Neural cell (in vitro differentiated cells): ENCODE data around the gene CTSH.
"Not testable (repeated sequence)": the region's sequence is repeated elsewhere in the genome, so short reads cannot be mapped to it uniquely, and the experiment has no call there.

ENCODE experiments used
- EP300 ChIP-seq: fragments of 450-650 bp; conservative IDR thresholded peaks from 2 replicates; pipeline ENCODE4 v1.6.1; 2014; ENCODE audit warnings: antibody characterized with exemption, mild to moderate bottlenecking, moderate library complexity; ENCODE audit not compliant: poor library complexity, severe bottlenecking
- EZH2 ChIP-seq: fragments of 200-600, 300-800 bp; shearing (Covaris generic), sonication (generic); IDR thresholded peaks from 2 replicates; pipeline ENCODE4 v1.6.1; 2014; ENCODE audit warnings: antibody characterized with exemption, low read length, borderline replicate concordance, mild to moderate bottlenecking; ENCODE audit not compliant: insufficient read depth, poor library complexity, severe bottlenecking
- MXI1 ChIP-seq: fragments of 450-650 bp; conservative IDR thresholded peaks from 2 replicates; pipeline ENCODE4 v1.6.1; 2014; ENCODE audit warnings: antibody characterized with exemption, mild to moderate bottlenecking; ENCODE audit not compliant: poor library complexity, severe bottlenecking
- POLR2AphosphoS5 ChIP-seq: IDR thresholded peaks from 2 replicates; pipeline ENCODE4 v1.6.1; 2012
- RAD21 ChIP-seq: fragments of 450-650 bp; conservative IDR thresholded peaks from 2 replicates; pipeline ENCODE4 v1.6.1; 2014; ENCODE audit warnings: antibody characterized with exemption, mild to moderate bottlenecking, moderate library complexity
- SMC3 ChIP-seq: fragments of 450-650 bp; conservative IDR thresholded peaks from 2 replicates; pipeline ENCODE4 v1.6.1; 2014; ENCODE audit warnings: antibody characterized with exemption, mild to moderate bottlenecking, moderate library complexity; ENCODE audit not compliant: poor library complexity
- TAF1 ChIP-seq: IDR thresholded peaks from 2 replicates; pipeline ENCODE4 v1.6.1; 2012; ENCODE audit warnings: low read depth
- TF ChIP-seq, protein P1 (sequence below): fragments of 450-650 bp; IDR thresholded peaks from 2 replicates; pipeline ENCODE4 v1.5.1; 2014; ENCODE audit warnings: antibody characterized with exemption, mild to moderate bottlenecking, moderate library complexity; ENCODE audit not compliant: poor library complexity, severe bottlenecking
- TF ChIP-seq, protein P2 (sequence below): IDR thresholded peaks from 2 replicates; pipeline ENCODE4 v1.6.1; 2012; ENCODE audit warnings: borderline replicate concordance

DNA sequence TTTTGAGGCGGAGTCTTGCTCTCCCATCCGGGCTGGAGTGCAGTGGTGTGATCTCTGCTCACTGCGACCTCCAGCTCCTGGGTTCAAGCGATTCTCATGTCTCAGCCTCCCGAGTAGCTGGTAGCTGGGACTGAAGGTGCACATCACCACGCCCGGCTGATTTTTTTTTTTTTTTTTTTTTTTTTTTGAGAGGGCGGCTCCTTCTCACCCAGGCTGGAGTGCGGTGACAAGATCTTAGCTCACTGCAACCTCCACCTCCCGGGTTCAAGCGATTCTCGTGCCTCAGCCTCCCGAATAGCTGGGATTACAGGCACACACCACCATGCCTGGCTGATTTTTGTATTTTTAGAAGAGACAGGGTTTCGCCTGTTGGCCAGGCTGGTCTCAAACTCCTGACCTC, 67.9 kb downstream of the CTSH start:
- TF ChIP-seq, protein P1, sequence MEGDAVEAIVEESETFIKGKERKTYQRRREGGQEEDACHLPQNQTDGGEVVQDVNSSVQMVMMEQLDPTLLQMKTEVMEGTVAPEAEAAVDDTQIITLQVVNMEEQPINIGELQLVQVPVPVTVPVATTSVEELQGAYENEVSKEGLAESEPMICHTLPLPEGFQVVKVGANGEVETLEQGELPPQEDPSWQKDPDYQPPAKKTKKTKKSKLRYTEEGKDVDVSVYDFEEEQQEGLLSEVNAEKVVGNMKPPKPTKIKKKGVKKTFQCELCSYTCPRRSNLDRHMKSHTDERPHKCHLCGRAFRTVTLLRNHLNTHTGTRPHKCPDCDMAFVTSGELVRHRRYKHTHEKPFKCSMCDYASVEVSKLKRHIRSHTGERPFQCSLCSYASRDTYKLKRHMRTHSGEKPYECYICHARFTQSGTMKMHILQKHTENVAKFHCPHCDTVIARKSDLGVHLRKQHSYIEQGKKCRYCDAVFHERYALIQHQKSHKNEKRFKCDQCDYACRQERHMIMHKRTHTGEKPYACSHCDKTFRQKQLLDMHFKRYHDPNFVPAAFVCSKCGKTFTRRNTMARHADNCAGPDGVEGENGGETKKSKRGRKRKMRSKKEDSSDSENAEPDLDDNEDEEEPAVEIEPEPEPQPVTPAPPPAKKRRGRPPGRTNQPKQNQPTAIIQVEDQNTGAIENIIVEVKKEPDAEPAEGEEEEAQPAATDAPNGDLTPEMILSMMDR: not testable (repeated sequence)
- not testable (repeated sequence) for TF ChIP-seq EZH2, POLR2AphosphoS5, EP300, MXI1, SMC3, RAD21, TAF1
- TF ChIP-seq, protein P2, sequence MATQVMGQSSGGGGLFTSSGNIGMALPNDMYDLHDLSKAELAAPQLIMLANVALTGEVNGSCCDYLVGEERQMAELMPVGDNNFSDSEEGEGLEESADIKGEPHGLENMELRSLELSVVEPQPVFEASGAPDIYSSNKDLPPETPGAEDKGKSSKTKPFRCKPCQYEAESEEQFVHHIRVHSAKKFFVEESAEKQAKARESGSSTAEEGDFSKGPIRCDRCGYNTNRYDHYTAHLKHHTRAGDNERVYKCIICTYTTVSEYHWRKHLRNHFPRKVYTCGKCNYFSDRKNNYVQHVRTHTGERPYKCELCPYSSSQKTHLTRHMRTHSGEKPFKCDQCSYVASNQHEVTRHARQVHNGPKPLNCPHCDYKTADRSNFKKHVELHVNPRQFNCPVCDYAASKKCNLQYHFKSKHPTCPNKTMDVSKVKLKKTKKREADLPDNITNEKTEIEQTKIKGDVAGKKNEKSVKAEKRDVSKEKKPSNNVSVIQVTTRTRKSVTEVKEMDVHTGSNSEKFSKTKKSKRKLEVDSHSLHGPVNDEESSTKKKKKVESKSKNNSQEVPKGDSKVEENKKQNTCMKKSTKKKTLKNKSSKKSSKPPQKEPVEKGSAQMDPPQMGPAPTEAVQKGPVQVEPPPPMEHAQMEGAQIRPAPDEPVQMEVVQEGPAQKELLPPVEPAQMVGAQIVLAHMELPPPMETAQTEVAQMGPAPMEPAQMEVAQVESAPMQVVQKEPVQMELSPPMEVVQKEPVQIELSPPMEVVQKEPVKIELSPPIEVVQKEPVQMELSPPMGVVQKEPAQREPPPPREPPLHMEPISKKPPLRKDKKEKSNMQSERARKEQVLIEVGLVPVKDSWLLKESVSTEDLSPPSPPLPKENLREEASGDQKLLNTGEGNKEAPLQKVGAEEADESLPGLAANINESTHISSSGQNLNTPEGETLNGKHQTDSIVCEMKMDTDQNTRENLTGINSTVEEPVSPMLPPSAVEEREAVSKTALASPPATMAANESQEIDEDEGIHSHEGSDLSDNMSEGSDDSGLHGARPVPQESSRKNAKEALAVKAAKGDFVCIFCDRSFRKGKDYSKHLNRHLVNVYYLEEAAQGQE: not testable (repeated sequence)
